Hepatocyte (in vitro differentiated cells): ENCODE results near the gene PSD. TPM values are rescaled to one million over a fixed set of nuclear protein-coding genes. Genes with fewer than 3 reads are reported as not detected.
A peak's percentile ranks its signal among the peaks of the same experiment; 100 is the strongest.

Experiments
- DNase-seq: peaks from one replicate; pipeline ENCODE4 v3.0.0-alpha.2; 2016; ENCODE audit warnings: low spot score
- H2AFZ ChIP-seq: fragments of 200-600 bp; sonication (generic); 2 replicates; pipeline ENCODE4 v1.6.0; 2016; ENCODE audit warnings: antibody characterized with exemption, mild to moderate bottlenecking
- H3K27ac ChIP-seq: fragments of 200-600 bp; sonication (generic); 2 replicates; pipeline ENCODE4 v1.5.1; 2016; ENCODE audit warnings: mild to moderate bottlenecking
- H3K27me3 ChIP-seq: fragments of 200-600 bp; sonication (generic); 2 replicates; pipeline ENCODE4 v1.6.1; 2016
- H3K36me3 ChIP-seq: fragments of 200-600 bp; sonication (generic); replicated peaks from 2 replicates; pipeline ENCODE4 v1.5.1; 2016; ENCODE audit warnings: low read depth; ENCODE audit not compliant: insufficient read depth
- H3K4me1 ChIP-seq: fragments of 200-600 bp; sonication (generic); 2 replicates; pipeline ENCODE4 v1.5.1; 2016; ENCODE audit warnings: mild to moderate bottlenecking, moderate library complexity; ENCODE audit not compliant: insufficient read depth
- H3K4me2 ChIP-seq: fragments of 200-600 bp; sonication (generic); 2 replicates; pipeline ENCODE4 v1.6.0; 2016
- H3K4me3 ChIP-seq: fragments of 200-600 bp; sonication (generic); 2 replicates; pipeline ENCODE4 v1.5.1; 2016; ENCODE audit warnings: mild to moderate bottlenecking
- H3K79me2 ChIP-seq: fragments of 200-600 bp; sonication (generic); 2 replicates; pipeline ENCODE4 v1.6.0; 2017; ENCODE audit warnings: mild to moderate bottlenecking
- H3K9me2 ChIP-seq: fragments of 200-600 bp; sonication (generic); replicated peaks from 2 replicates; pipeline ENCODE4 v1.6.0; 2017; ENCODE audit warnings: mild to moderate bottlenecking; ENCODE audit not compliant: insufficient read depth
- H3K9me3 ChIP-seq: fragments of 200-600 bp; sonication (generic); 2 replicates; pipeline ENCODE4 v1.5.1; 2016; ENCODE audit warnings: low read depth, mild to moderate bottlenecking
- H4K20me1 ChIP-seq: fragments of 200-600 bp; sonication (generic); 2 replicates; pipeline ENCODE4 v1.6.0; 2016; ENCODE audit warnings: mild to moderate bottlenecking; ENCODE audit not compliant: insufficient read depth, poor library complexity, severe bottlenecking
- EZH2 ChIP-seq: fragments of 200-600 bp; sonication (generic); IDR thresholded peaks from 2 replicates; pipeline ENCODE4 v1.6.1; 2016; ENCODE audit warnings: antibody characterized with exemption, mild to moderate bottlenecking, borderline replicate concordance
- EZH2phosphoT487 ChIP-seq: fragments of 200-600 bp; sonication (generic); IDR thresholded peaks from one replicate; pipeline ENCODE4 v1.6.1; 2018; ENCODE audit warnings: antibody characterized with exemption, mild to moderate bottlenecking, low read depth, moderate library complexity; ENCODE audit not compliant: unreplicated experiment, severe bottlenecking
- WGBS: methylation state at CpG from one replicate; pipeline ENCODE4 v1.1.6; 2016; ENCODE audit warnings: low lambda C conversion rate; ENCODE audit errors: missing lambda C conversion rate; 5-methylcytosine and 5-hydroxymethylcytosine counted together
- polyA plus RNA-seq: library from polyadenylated mRNA; unstranded; fragments of >200 nt; fragmentation: Nextera tagmentation; extraction: Ambion mirVana; gene quantifications from 2 replicates; pipeline ENCODE4 v1.2.1, GENCODE V29; 2016
- total RNA-seq: library from RNA; depleted of rRNA; stranded (reverse); fragments of >200 nt; gene quantifications from 2 replicates; pipeline ENCODE4 v1.2.3, GENCODE V29; 2014
- TF ChIP-seq, protein P1 (sequence below): fragments of 200-600 bp; sonication (generic); IDR thresholded peaks from 2 replicates; pipeline ENCODE4 v1.5.1; 2016; ENCODE audit warnings: antibody characterized with exemption, mild to moderate bottlenecking; ENCODE audit not compliant: poor library complexity

PSD gene
- total and polyA plus RNA-seq, 2 experiments from 2014 or later, result 13.1 to 20.1 TPM

DNA sequence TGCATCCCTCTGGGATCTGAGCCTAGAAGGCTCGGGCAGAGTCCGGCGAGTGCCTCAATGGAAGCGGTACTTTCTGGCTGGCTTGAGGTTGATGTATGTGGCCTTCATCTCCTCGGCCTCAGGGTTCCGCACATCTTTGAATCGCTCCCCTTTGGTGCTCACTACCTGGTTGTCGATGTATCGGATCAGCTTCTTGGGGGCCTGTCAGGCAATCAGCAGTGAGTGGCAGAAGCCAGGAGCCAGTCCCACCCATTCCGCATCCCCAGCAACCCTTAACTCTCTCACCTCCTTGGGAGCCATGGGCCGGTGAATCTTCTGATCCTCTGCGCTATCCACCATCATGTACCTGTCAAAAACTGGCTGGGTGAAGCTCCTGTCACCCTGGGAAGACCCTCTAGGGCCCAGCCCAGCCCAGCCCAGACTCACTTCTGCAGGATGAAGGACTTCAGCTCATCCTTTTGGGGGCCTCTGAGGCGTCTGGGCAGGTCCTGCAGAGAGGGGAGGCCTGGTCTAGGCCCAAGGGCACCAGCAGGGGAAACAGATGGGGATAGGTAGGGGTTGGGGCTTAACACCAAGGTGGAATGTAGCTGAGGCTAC lies 4.9 kb upstream of the PSD start:
- TF ChIP-seq, protein P1, sequence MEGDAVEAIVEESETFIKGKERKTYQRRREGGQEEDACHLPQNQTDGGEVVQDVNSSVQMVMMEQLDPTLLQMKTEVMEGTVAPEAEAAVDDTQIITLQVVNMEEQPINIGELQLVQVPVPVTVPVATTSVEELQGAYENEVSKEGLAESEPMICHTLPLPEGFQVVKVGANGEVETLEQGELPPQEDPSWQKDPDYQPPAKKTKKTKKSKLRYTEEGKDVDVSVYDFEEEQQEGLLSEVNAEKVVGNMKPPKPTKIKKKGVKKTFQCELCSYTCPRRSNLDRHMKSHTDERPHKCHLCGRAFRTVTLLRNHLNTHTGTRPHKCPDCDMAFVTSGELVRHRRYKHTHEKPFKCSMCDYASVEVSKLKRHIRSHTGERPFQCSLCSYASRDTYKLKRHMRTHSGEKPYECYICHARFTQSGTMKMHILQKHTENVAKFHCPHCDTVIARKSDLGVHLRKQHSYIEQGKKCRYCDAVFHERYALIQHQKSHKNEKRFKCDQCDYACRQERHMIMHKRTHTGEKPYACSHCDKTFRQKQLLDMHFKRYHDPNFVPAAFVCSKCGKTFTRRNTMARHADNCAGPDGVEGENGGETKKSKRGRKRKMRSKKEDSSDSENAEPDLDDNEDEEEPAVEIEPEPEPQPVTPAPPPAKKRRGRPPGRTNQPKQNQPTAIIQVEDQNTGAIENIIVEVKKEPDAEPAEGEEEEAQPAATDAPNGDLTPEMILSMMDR, result no peak
- TF ChIP-seq EZH2, result no peak
- no peak for TF ChIP-seq EZH2phosphoT487
- Histone ChIP-seq H2AFZ (no peak overlapping the region), H4K20me1 (peaks cover 5% of the 10 kb centered on the region), H3K9me2 (no peaks in the 10 kb centered on the region), H3K27me3 (peaks cover 5% of the 10 kb centered on the region), H3K4me1 (peaks cover 24% of the 10 kb centered on the region), H3K79me2 (peaks cover 21% of the 10 kb centered on the region), H3K36me3 (no peaks in the 10 kb centered on the region), H3K4me2 (peak overlapping the region; percentile 100), H3K4me3 (no peak overlapping the region), H3K27ac (no peak overlapping the region), H3K9me3 (no peaks in the 10 kb centered on the region)
- WGBS, result 98% methylated on average over 13 of the region's 13 CpGs
- DNase-seq, result no peak

- Histone ChIP-seq H3K36me3 (no peaks in the 10 kb centered on the region), H3K79me2 (peaks cover 21% of the 10 kb centered on the region), H3K4me3 (peak overlapping the region; percentile 63), H4K20me1 (peaks cover 5% of the 10 kb centered on the region), H3K9me2 (no peaks in the 10 kb centered on the region), H3K27ac (peak overlapping the region; percentile 92), H3K4me1 (peaks cover 24% of the 10 kb centered on the region), H3K9me3 (no peaks in the 10 kb centered on the region), H3K4me2 (peak overlapping the region; percentile 100), H3K27me3 (peaks cover 10% of the 10 kb centered on the region), H2AFZ (no peak overlapping the region)
- peak; percentile 89 for DNase-seq
- TF ChIP-seq, protein P1, result peak; percentile 78
- no peak for TF ChIP-seq EZH2
- no peak for TF ChIP-seq EZH2phosphoT487
- WGBS, result 16% methylated on average over 27 of the region's 28 CpGs
Observed at GRCh38 chr10:102422545-102423129, 4.1 kb upstream of the PSD start.

- peaks cover 5% of the 10 kb centered on the region for H4K20me1 ChIP-seq
- H2AFZ ChIP-seq, result peak overlapping the region; percentile 95
- H3K36me3 ChIP-seq, result no peaks in the 10 kb centered on the region
- no peaks in the 10 kb centered on the region for H3K9me3 ChIP-seq
- H3K27ac ChIP-seq, result peak overlapping the region; percentile 92
- peaks cover 21% of the 10 kb centered on the region for H3K79me2 ChIP-seq
- peak overlapping the region; percentile 63 for H3K4me3 ChIP-seq
- no peaks in the 10 kb centered on the region for H3K9me2 ChIP-seq
- H3K4me2 ChIP-seq, result peak overlapping the region; percentile 100
- peak; percentile 64 for DNase-seq
- H3K4me1 ChIP-seq, result peaks cover 24% of the 10 kb centered on the region
- 2% methylated on average over 60 of the region's 62 CpGs for WGBS
- peaks cover 14% of the 10 kb centered on the region for H3K27me3 ChIP-seq
- TF ChIP-seq EZH2phosphoT487 (no peak), EZH2 (no peak)
- TF ChIP-seq, protein P1, result no peak
Observed at GRCh38 chr10:102421757-102422512, 3.4 kb upstream of the PSD start.
